ENCODE measurements around the gene DGCR6L. TPM values are rescaled to one million over a fixed set of nuclear protein-coding genes. Genes with fewer than 3 reads are reported as not detected.
"Not testable (repeated sequence)": the region's sequence is repeated elsewhere in the genome, so short reads cannot be mapped to it uniquely, and the experiment has no call there.

The DGCR6L gene
- total RNA-seq, 1 donor from 2014 or later: 24.1 TPM

GRCh38 chr22:20281891-20282290, 38.0 kb downstream of the DGCR6L start:
- H3K27ac Mint-ChIP-seq (ENCODE audit: unreplicated experiment): no peak overlapping the region
- TF ChIP-seq CTCF (IDR thresholded peaks at IDR 0.05; ENCODE audit: partially characterized antibody, unreplicated experiment): no peak
- peaks cover 2% of the 10 kb centered on the region for H3K27me3 Mint-ChIP-seq (ENCODE audit: unreplicated experiment)
- no peak for DNase-seq
- H3K4me1 Mint-ChIP-seq (ENCODE audit: low read depth, unreplicated experiment): peaks cover under 1% of the 10 kb centered on the region
- H3K9me3 Mint-ChIP-seq (ENCODE audit: unreplicated experiment): peaks cover 4% of the 10 kb centered on the region
- H3K4me3 Mint-ChIP-seq (ENCODE audit: unreplicated experiment): no peak overlapping the region
- H3K36me3 Mint-ChIP-seq (ENCODE audit: unreplicated experiment): no peaks in the 10 kb centered on the region

- H3K27me3 Mint-ChIP-seq (ENCODE audit: unreplicated experiment); H3K4me1 Mint-ChIP-seq (ENCODE audit: low read depth, unreplicated experiment); H3K9me3 Mint-ChIP-seq (ENCODE audit: unreplicated experiment): not testable (repeated sequence)
Observed at GRCh38 chr22:20281473-20281872, 38.4 kb downstream of the DGCR6L start.

GRCh38 chr22:20280866-20281265, 39.0 kb downstream of the DGCR6L start:
- Mint-ChIP-seq H3K27me3 (ENCODE audit: unreplicated experiment) (peaks cover 2% of the 10 kb centered on the region), H3K27ac (ENCODE audit: unreplicated experiment) (no peak overlapping the region), H3K4me3 (ENCODE audit: unreplicated experiment) (no peak overlapping the region), H3K4me1 (ENCODE audit: low read depth, unreplicated experiment) (no peaks in the 10 kb centered on the region), H3K36me3 (ENCODE audit: unreplicated experiment) (no peaks in the 10 kb centered on the region), H3K9me3 (ENCODE audit: unreplicated experiment) (peaks cover 4% of the 10 kb centered on the region)
- DNase-seq: no peak
- no peak for TF ChIP-seq CTCF (IDR thresholded peaks at IDR 0.05; ENCODE audit: partially characterized antibody, unreplicated experiment)

More at GRCh38 chr22:20281473-20281872, 38.4 kb downstream of the DGCR6L start:
- not testable (repeated sequence) for DNase-seq; H3K27ac Mint-ChIP-seq (ENCODE audit: unreplicated experiment); H3K36me3 Mint-ChIP-seq (ENCODE audit: unreplicated experiment); H3K4me3 Mint-ChIP-seq (ENCODE audit: unreplicated experiment)

- not testable (repeated sequence) for H3K27ac Mint-ChIP-seq (ENCODE audit: unreplicated experiment); H3K9me3 Mint-ChIP-seq (ENCODE audit: unreplicated experiment); H3K36me3 Mint-ChIP-seq (ENCODE audit: unreplicated experiment); H3K4me1 Mint-ChIP-seq (ENCODE audit: low read depth, unreplicated experiment); H3K4me3 Mint-ChIP-seq (ENCODE audit: unreplicated experiment); H3K27me3 Mint-ChIP-seq (ENCODE audit: unreplicated experiment); DNase-seq
Observed at GRCh38 chr22:20280163-20280562, 39.7 kb downstream of the DGCR6L start.

- TF ChIP-seq CTCF (IDR thresholded peaks at IDR 0.05; ENCODE audit: partially characterized antibody, unreplicated experiment): no peak
- H3K36me3 Mint-ChIP-seq (ENCODE audit: unreplicated experiment): no peaks in the 10 kb centered on the region
- DNase-seq: no peak
- H3K9me3 Mint-ChIP-seq (ENCODE audit: unreplicated experiment): peaks cover 4% of the 10 kb centered on the region
- H3K27me3 Mint-ChIP-seq (ENCODE audit: unreplicated experiment): peaks cover 2% of the 10 kb centered on the region
- peaks cover 2% of the 10 kb centered on the region for H3K4me1 Mint-ChIP-seq (ENCODE audit: low read depth, unreplicated experiment)
- H3K27ac Mint-ChIP-seq (ENCODE audit: unreplicated experiment): no peak overlapping the region
- H3K4me3 Mint-ChIP-seq (ENCODE audit: unreplicated experiment): no peak overlapping the region
Observed at GRCh38 chr22:20279662-20280134, 40.2 kb downstream of the DGCR6L start.

- DNase-seq; H3K27me3 Mint-ChIP-seq (ENCODE audit: unreplicated experiment); H3K36me3 Mint-ChIP-seq (ENCODE audit: unreplicated experiment); H3K4me3 Mint-ChIP-seq (ENCODE audit: unreplicated experiment); H3K27ac Mint-ChIP-seq (ENCODE audit: unreplicated experiment); H3K4me1 Mint-ChIP-seq (ENCODE audit: low read depth, unreplicated experiment); H3K9me3 Mint-ChIP-seq (ENCODE audit: unreplicated experiment): not testable (repeated sequence)
Observed at GRCh38 chr22:20278726-20279490, 41.0 kb downstream of the DGCR6L start.

GRCh38 chr22:20277936-20278635, 41.8 kb downstream of the DGCR6L start:
- H3K36me3 Mint-ChIP-seq (ENCODE audit: unreplicated experiment); DNase-seq; H3K4me3 Mint-ChIP-seq (ENCODE audit: unreplicated experiment); H3K4me1 Mint-ChIP-seq (ENCODE audit: low read depth, unreplicated experiment); H3K27ac Mint-ChIP-seq (ENCODE audit: unreplicated experiment); H3K9me3 Mint-ChIP-seq (ENCODE audit: unreplicated experiment); H3K27me3 Mint-ChIP-seq (ENCODE audit: unreplicated experiment): not testable (repeated sequence)
